ENCODE data around the gene DOCK4.

The DOCK4 gene

GRCh38 chr7:111839261-111839660 lies 366.9 kb downstream of the DOCK4 start:
- Mint-ChIP-seq H3K4me3 (no peak overlapping the region), H3K27me3 (no peaks in the 10 kb centered on the region), H3K9me3 (peaks cover 7% of the 10 kb centered on the region), H3K4me1 (no peaks in the 10 kb centered on the region), H3K27ac (no peak overlapping the region), H3K36me3 (peaks cover 6% of the 10 kb centered on the region)
- ATAC-seq: no peak

DNA sequence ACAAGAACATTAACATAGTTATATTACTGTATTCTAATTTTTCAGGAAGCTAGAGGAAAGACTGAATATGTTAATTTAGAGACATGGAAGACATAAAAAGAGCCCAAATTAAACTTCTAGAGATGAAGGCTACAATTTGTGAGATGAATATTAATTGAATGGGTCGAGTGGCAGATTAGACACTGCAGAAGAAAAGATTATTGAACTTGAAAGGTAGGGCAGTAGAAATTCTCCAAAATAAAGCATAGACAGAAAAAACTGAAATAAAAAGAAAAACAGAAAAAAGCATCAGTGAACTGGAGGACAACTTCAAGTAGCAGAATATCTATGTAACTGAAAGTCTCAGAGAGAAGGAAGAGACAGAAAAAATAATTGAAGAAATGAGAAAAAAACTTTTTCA lies 369.6 kb downstream of the DOCK4 start:
- Mint-ChIP-seq H3K36me3 (peaks cover 6% of the 10 kb centered on the region), H3K9me3 (peaks cover 7% of the 10 kb centered on the region), H3K4me3 (no peak overlapping the region), H3K4me1 (no peaks in the 10 kb centered on the region), H3K27ac (no peak overlapping the region), H3K27me3 (no peaks in the 10 kb centered on the region)
- ATAC-seq: no peak

- no peak for ATAC-seq
- H3K27ac Mint-ChIP-seq: no peak overlapping the region
- H3K4me1 Mint-ChIP-seq: no peaks in the 10 kb centered on the region
- no peaks in the 10 kb centered on the region for H3K27me3 Mint-ChIP-seq
- H3K4me3 Mint-ChIP-seq: no peak overlapping the region
- peaks cover 7% of the 10 kb centered on the region for H3K9me3 Mint-ChIP-seq
- peaks cover 6% of the 10 kb centered on the region for H3K36me3 Mint-ChIP-seq
Measured at GRCh38 chr7:111835066-111835465, 371.1 kb downstream of the DOCK4 start.

DNA sequence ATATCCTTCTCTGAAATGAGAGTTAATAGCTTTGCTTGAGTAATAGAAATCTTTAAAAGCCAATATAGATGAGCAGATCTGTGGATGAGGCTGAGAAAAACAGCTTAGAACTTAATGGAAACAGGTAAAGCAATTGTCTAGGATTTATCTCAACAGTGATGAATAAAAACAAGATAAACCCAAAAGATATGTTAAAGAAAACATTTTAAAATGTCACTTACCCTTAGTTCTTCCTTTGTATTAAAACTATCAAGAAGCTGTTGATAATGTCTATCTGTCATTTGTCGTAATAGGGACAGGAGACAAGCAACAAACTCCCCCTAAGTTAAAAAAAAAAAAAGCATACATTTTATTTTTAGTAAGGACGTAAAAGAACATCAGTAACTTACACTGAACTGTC lies 371.8 kb downstream of the DOCK4 start:
- Mint-ChIP-seq H3K27ac (no peak overlapping the region), H3K27me3 (no peaks in the 10 kb centered on the region), H3K36me3 (peaks cover 6% of the 10 kb centered on the region), H3K4me1 (no peaks in the 10 kb centered on the region), H3K9me3 (peaks cover 7% of the 10 kb centered on the region), H3K4me3 (no peak overlapping the region)
- ATAC-seq: no peak

- no peak for ATAC-seq
- H3K9me3 Mint-ChIP-seq: peaks cover 7% of the 10 kb centered on the region
- no peaks in the 10 kb centered on the region for H3K4me1 Mint-ChIP-seq
- H3K36me3 Mint-ChIP-seq: peaks cover 6% of the 10 kb centered on the region
- H3K4me3 Mint-ChIP-seq: no peak overlapping the region
- no peaks in the 10 kb centered on the region for H3K27me3 Mint-ChIP-seq
- H3K27ac Mint-ChIP-seq: no peak overlapping the region
Measured at GRCh38 chr7:111833466-111833865, 372.7 kb downstream of the DOCK4 start.

DNA sequence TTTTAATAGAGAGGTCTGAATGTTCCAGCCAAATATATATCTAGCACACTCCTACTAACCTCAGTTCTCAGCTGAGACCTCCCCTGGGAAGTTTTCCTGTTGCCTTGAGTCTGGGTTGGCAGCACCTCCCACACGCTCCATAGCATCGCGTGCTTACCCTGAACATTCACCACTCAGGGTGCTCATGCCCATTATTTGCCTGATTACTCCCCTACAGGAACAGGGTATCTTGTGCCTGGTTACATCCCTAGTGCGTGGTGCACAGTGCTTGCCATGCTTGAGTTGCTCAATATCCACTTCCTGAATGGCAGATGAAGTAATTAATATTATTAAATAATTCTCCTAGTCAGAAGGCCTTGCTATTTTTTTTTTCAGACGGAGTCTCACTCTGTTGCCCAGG lies 374.0 kb downstream of the DOCK4 start:
- no peaks in the 10 kb centered on the region for H3K27me3 Mint-ChIP-seq
- H3K4me3 Mint-ChIP-seq: no peak overlapping the region
- no peaks in the 10 kb centered on the region for H3K4me1 Mint-ChIP-seq
- H3K27ac Mint-ChIP-seq: no peak overlapping the region
- peaks cover 7% of the 10 kb centered on the region for H3K9me3 Mint-ChIP-seq
- H3K36me3 Mint-ChIP-seq: peaks cover 6% of the 10 kb centered on the region
- no peak for ATAC-seq

DNA sequence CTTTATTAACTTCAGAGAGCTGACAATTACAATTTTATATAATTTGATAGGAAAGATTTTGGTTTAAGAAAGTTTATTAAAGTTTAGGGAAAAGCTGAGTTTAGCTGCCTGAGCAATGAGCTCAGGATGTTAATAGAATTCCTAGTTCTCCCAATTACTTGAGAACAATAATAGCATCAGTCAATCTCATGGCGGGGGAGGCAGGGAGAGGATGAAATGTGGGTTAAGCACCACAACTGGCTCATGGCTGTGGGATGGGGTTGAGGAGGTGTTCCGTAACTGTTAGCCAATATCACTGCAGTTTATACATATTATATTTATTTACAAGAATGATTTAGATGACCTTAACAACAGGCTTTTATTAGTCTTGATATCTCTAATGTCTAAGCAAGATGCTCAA lies 377.0 kb downstream of the DOCK4 start:
- Mint-ChIP-seq H3K36me3 (no peaks in the 10 kb centered on the region), H3K4me1 (no peaks in the 10 kb centered on the region), H3K9me3 (peaks cover 2% of the 10 kb centered on the region), H3K27ac (no peak overlapping the region), H3K27me3 (no peaks in the 10 kb centered on the region), H3K4me3 (no peak overlapping the region)
- no peak for ATAC-seq

DNA sequence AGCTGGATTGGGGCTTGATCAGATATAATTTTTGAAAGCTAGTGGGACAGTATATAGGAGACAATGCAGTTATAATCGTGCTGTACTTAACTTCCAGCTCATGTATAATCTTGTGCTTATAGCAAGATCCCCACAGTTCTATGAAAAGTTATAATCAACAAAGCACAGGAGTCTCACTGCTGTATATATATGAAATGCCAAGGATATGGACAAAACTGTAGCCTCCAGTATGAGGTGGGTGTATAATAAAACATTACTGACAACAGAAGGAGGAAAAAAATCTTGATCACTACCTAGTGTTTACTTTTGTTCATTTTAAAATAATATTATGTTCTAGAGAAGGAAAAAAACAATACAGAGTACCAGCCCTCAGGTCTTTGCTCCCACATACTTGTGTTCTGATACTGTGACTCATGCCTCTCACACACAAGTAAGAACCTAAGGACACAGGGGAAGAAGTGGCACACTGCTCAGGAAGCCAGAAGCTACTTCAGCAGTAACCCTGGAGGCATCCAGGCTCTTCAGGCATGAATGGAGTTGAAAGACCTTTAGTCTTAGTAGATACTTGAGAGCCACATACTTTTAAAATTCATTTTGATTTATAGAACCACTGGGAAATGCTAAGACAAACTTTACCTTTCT lies 378.2 kb downstream of the DOCK4 start:
- no peak overlapping the region for H3K4me3 Mint-ChIP-seq
- ATAC-seq: no peak
- H3K36me3 Mint-ChIP-seq: no peaks in the 10 kb centered on the region
- no peaks in the 10 kb centered on the region for H3K4me1 Mint-ChIP-seq
- no peak overlapping the region for H3K27ac Mint-ChIP-seq
- peaks cover 2% of the 10 kb centered on the region for H3K9me3 Mint-ChIP-seq
- H3K27me3 Mint-ChIP-seq: no peaks in the 10 kb centered on the region

GRCh38 chr7:111825046-111825445 lies 381.2 kb downstream of the DOCK4 start:
- peaks cover 2% of the 10 kb centered on the region for H3K9me3 Mint-ChIP-seq
- H3K27ac Mint-ChIP-seq: no peak overlapping the region
- no peak for ATAC-seq
- H3K4me1 Mint-ChIP-seq: no peaks in the 10 kb centered on the region
- no peak overlapping the region for H3K4me3 Mint-ChIP-seq
- no peaks in the 10 kb centered on the region for H3K36me3 Mint-ChIP-seq
- no peaks in the 10 kb centered on the region for H3K27me3 Mint-ChIP-seq

DNA sequence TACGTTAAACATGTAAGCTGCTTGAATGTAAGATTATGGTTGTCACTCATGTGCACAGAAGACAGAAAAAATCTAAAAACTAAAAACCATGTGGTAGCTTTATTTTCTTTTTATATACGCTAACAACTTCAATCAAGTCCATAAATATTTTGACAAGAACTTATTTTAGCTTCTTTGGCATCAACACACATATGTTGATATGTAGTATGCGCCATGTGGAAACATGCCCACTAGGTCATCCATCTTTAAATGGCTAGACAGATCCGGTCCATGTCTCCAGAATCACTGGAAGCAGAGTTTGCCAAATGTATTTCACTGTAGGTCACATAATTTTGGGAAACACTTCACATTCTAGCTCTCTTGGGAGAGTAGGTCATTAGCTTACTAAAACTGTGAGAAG lies 382.4 kb downstream of the DOCK4 start:
- Mint-ChIP-seq H3K27ac (no peak overlapping the region), H3K27me3 (no peaks in the 10 kb centered on the region), H3K36me3 (no peaks in the 10 kb centered on the region), H3K4me1 (no peaks in the 10 kb centered on the region), H3K4me3 (no peak overlapping the region), H3K9me3 (peaks cover 2% of the 10 kb centered on the region)
- ATAC-seq: no peak

GRCh38 chr7:111821046-111821445 lies 385.2 kb downstream of the DOCK4 start:
- Mint-ChIP-seq H3K9me3 (no peaks in the 10 kb centered on the region), H3K27ac (no peak overlapping the region), H3K36me3 (no peaks in the 10 kb centered on the region), H3K4me1 (no peaks in the 10 kb centered on the region), H3K27me3 (no peaks in the 10 kb centered on the region), H3K4me3 (no peak overlapping the region)
- no peak for ATAC-seq

DNA sequence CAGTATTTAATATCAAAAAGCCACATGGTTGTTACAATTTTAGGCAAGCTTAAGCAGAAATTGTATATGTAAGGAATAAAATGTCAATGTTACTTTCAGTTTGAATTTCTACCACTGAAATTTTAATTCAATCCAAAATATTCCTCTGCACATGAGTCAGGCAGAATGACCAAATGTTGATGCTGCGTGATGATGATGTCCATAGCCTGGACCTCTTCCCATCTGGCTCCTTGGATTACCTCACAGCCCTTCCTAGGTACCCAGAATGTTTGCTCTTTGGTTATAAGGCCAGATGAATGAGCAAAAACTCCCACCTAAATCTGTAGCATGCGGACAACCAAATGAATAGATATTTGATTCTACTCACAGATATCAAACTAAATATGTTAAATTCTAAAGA lies 385.6 kb downstream of the DOCK4 start:
- no peaks in the 10 kb centered on the region for H3K9me3 Mint-ChIP-seq
- no peak overlapping the region for H3K27ac Mint-ChIP-seq
- ATAC-seq: no peak
- H3K4me1 Mint-ChIP-seq: no peaks in the 10 kb centered on the region
- no peaks in the 10 kb centered on the region for H3K27me3 Mint-ChIP-seq
- H3K4me3 Mint-ChIP-seq: no peak overlapping the region
- H3K36me3 Mint-ChIP-seq: no peaks in the 10 kb centered on the region

DNA sequence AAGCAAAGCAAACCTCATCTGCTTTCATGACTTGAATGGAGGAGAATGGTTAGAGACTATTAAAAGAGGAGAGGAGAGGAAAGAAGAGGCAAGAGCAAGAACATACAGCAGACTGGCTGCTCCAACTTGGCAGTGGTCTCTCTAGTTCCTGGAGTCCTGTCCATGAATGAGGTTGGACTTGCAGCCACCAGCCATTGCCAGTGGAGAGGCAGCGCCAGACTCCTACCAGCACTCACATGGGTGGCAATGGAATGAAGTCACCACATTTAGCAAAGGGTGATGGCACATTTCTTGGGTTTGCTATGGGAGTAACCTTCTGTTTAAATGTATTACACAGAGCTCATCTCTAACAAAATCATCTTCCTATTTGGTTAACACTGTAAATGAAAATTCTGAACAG lies 386.1 kb downstream of the DOCK4 start:
- Mint-ChIP-seq H3K27ac (no peak overlapping the region), H3K9me3 (no peaks in the 10 kb centered on the region), H3K27me3 (no peaks in the 10 kb centered on the region), H3K4me1 (no peaks in the 10 kb centered on the region), H3K4me3 (no peak overlapping the region), H3K36me3 (no peaks in the 10 kb centered on the region)
- ATAC-seq: no peak

- Mint-ChIP-seq H3K4me3 (no peak overlapping the region), H3K4me1 (no peaks in the 10 kb centered on the region), H3K27me3 (no peaks in the 10 kb centered on the region), H3K36me3 (no peaks in the 10 kb centered on the region), H3K27ac (no peak overlapping the region), H3K9me3 (no peaks in the 10 kb centered on the region)
- ATAC-seq: no peak
Measured at GRCh38 chr7:111815354-111815753, 390.8 kb downstream of the DOCK4 start.

- no peaks in the 10 kb centered on the region for H3K4me1 Mint-ChIP-seq
Measured at GRCh38 chr7:111813306-111813705, 392.9 kb downstream of the DOCK4 start.

GRCh38 chr7:111806232-111806631 lies 400.0 kb downstream of the DOCK4 start:
- Mint-ChIP-seq H3K36me3 (no peaks in the 10 kb centered on the region), H3K4me3 (no peak overlapping the region), H3K27ac (no peak overlapping the region)

More at GRCh38 chr7:111813306-111813705, 392.9 kb downstream of the DOCK4 start:
- ATAC-seq: no peak
- Mint-ChIP-seq H3K9me3 (no peaks in the 10 kb centered on the region), H3K27me3 (no peaks in the 10 kb centered on the region), H3K36me3 (no peaks in the 10 kb centered on the region), H3K27ac (no peak overlapping the region), H3K4me3 (no peak overlapping the region)

More at GRCh38 chr7:111806232-111806631, 400.0 kb downstream of the DOCK4 start:
- Mint-ChIP-seq H3K9me3 (peaks cover 8% of the 10 kb centered on the region), H3K27me3 (no peaks in the 10 kb centered on the region), H3K4me1 (no peaks in the 10 kb centered on the region)
- no peak for ATAC-seq

Measured in stimulated activated memory B cell treated with anti-CD40 and anti-IgM and Interleukin-4, amounts not matched to agents 10 μg/mL and 1 μg/mL and 100 μg/mL, for 72 hours (primary cell).